Panc1 (cell line): ENCODE results near the gene IKZF3. TPM values are rescaled to one million over a fixed set of nuclear protein-coding genes. Genes with fewer than 3 reads are reported as not detected.
"Not testable (repeated sequence)": the region's sequence is repeated elsewhere in the genome, so short reads cannot be mapped to it uniquely, and the experiment has no call there.

Experiments used
- ATAC-seq: fragments of 200-7000 bp; cut with Tn5 transposase; 2 replicates; pipeline ENCODE4 v1.9.1; 2020; ENCODE audit warnings: mild to moderate bottlenecking, moderate library complexity
- BruUV-seq: library from RNA; stranded (reverse); fragments of 400-500 nt; replicated peaks from 2 replicates; lab custom pipeline; 2021; lab: Mats Ljungman, UMichigan
- CTCF ChIA-PET: fragments of 300-600 bp; sonication (Branson Sonifier 250); formaldehyde crosslinking; loops from one replicate; lab custom pipeline; 2022; ENCODE audit warnings: antibody characterized with exemption; lab: Charles Lee
- POLR2A ChIA-PET: fragments of 300-600 bp; sonication (Branson Sonifier 250); formaldehyde crosslinking; loops from one replicate; lab custom pipeline; 2022; ENCODE audit warnings: antibody characterized with exemption; lab: Charles Lee
- DNase-seq: peaks from one replicate; pipeline ENCODE4 v3.0.0-alpha.2; 2010; ENCODE audit warnings: low read depth, low spot score
- H3K27ac ChIP-seq: 2 replicates; pipeline ENCODE4 v1.5.1; 2011; ENCODE audit warnings: mild to moderate bottlenecking, low read length, inconsistent platforms
- H3K27me3 ChIP-seq: fragments of 200-500 bp; sonication (Bioruptor generic); 2 replicates; pipeline ENCODE4 v1.6.0; 2014; ENCODE audit warnings: low read length, inconsistent platforms; ENCODE audit not compliant: control insufficient read depth, insufficient read depth
- H3K36me3 ChIP-seq: fragments of 200-500 bp; sonication (Bioruptor generic); 2 replicates; pipeline ENCODE4 v1.5.1; 2014; ENCODE audit warnings: inconsistent platforms, mild to moderate bottlenecking, low read length, moderate library complexity; ENCODE audit not compliant: control insufficient read depth, insufficient read depth
- H3K4me1 ChIP-seq: 2 replicates; pipeline ENCODE4 v1.5.1; 2011; ENCODE audit warnings: inconsistent platforms, mild to moderate bottlenecking, low read length, moderate library complexity; ENCODE audit not compliant: control insufficient read depth, insufficient read depth
- H3K4me3 ChIP-seq, 2 experiments: 2 replicates each; pipeline ENCODE4 v1.5.1; 2011 to 2012; ENCODE audit warnings: low read depth in 2 of 2, low read length in 2 of 2, mild to moderate bottlenecking in 2 of 2, inconsistent platforms in 1 of 2, moderate library complexity in 1 of 2
- H3K9me3 ChIP-seq: fragments of 200-500 bp; sonication (Bioruptor generic); 2 replicates; pipeline ENCODE4 v1.5.1; 2014; ENCODE audit warnings: low read depth, mild to moderate bottlenecking, inconsistent platforms, low read length, moderate library complexity; ENCODE audit not compliant: control insufficient read depth, insufficient read depth
- POLR2AphosphoS5 ChIP-seq: IDR thresholded peaks from 2 replicates; pipeline ENCODE4 v1.6.1; 2012; ENCODE audit warnings: mild to moderate bottlenecking, low read depth, low read length, moderate library complexity
- REST ChIP-seq, 2 experiments: IDR thresholded peaks; 2 replicates each; pipeline ENCODE4 v1.6.1; 2011 to 2012; ENCODE audit warnings: low read depth in 2 of 2, control low read depth in 1 of 2, low read length in 1 of 2, mild to moderate bottlenecking in 1 of 2, moderate library complexity in 1 of 2; ENCODE audit not compliant: insufficient read depth in 1 of 2
- SIN3A ChIP-seq: IDR thresholded peaks from 2 replicates; pipeline ENCODE4 v1.6.1; 2012; ENCODE audit warnings: low read depth, mild to moderate bottlenecking, low read length, moderate library complexity, borderline replicate concordance; ENCODE audit not compliant: insufficient read depth
- TCF7L2 ChIP-seq: IDR thresholded peaks from 2 replicates; pipeline ENCODE4 v1.6.1; 2011; ENCODE audit warnings: mild to moderate bottlenecking, low read depth, low read length, inconsistent platforms
- in situ Hi-C: cut with HindIII; loops from 2 replicates; pipeline ENCODE4 v1.10.0; 2016; ENCODE audit warnings: low sequenced_read_pairs, low pct_unique_long_range_greater_than_20kb
- intact Hi-C: fragments of 100-400 bp; cut with micrococcal nuclease; formaldehyde crosslinking; loops from one replicate; pipeline ENCODE4 v1.10.0; 2022; ENCODE audit not compliant: unreplicated experiment
- total RNA-seq: library from RNA; stranded (reverse); gene quantifications from one replicate; pipeline ENCODE4 v1.2.1, GENCODE V29; 2021; ENCODE audit not compliant: unreplicated experiment
- TF ChIP-seq, protein P1 (sequence below): fragments of 450-650 bp; IDR thresholded peaks from 2 replicates; pipeline ENCODE4 v1.5.1; 2017; ENCODE audit warnings: mild to moderate bottlenecking

IKZF3 gene
- total RNA-seq, 1 experiment from 2014 or later, result 0.59 TPM

- POLR2A ChIA-PET, result no interaction called here
Observed at GRCh38 chr17:39904990-39905288, 40.8 kb upstream of the IKZF3 start.

DNA sequence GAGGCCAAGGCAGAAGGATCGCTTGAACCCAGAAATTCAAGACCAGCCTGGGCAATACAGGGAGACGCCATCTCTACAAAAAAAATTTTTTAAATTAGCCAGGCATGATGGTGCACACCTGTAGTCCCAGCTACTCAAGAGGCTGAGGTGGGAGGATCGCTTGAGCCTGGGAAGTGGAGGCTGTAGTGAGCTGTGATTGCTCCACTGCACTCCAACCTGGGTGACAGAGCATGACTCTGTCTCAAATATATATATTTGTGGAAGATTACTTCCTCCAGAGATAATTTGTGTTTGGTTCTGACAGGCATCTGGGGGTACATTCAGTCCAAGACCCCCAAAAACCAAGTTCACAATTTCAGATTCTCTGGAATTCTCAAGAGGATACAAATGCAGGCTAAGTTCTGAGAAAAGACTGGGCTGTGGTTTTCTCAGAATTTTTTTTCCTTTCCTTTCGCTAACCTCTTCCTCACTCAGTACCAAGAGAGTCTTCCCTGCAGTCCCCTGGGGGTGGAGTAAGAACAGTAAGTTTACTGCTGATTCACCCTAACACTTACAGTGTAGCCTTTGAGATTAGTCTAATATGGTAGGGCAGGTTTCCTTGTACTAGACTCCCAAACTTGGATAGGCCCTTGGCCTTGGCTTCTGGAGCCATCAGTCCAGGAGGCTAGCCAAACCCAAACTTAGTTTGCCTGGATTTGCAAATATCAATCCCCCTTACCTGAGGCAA lies 39.2 kb upstream of the IKZF3 start:
- no peak overlapping the region for H3K4me3 ChIP-seq
- no peaks in the 10 kb centered on the region for H3K4me1 ChIP-seq
- H3K9me3 ChIP-seq, result no peaks in the 10 kb centered on the region
- H3K36me3 ChIP-seq, result no peaks in the 10 kb centered on the region
- POLR2A ChIA-PET, result no interaction called here
- ATAC-seq (no peak), DNase-seq (no peak)
- no peak overlapping the region for H3K27ac ChIP-seq
- in situ Hi-C loops, result no loop called here
- CTCF ChIA-PET, result no interaction called here
- BruUV-seq, result no TSS peak
- TF ChIP-seq POLR2AphosphoS5, result no peak
- no peak for TF ChIP-seq TCF7L2
- no peak for TF ChIP-seq SIN3A
- TF ChIP-seq, protein P1, sequence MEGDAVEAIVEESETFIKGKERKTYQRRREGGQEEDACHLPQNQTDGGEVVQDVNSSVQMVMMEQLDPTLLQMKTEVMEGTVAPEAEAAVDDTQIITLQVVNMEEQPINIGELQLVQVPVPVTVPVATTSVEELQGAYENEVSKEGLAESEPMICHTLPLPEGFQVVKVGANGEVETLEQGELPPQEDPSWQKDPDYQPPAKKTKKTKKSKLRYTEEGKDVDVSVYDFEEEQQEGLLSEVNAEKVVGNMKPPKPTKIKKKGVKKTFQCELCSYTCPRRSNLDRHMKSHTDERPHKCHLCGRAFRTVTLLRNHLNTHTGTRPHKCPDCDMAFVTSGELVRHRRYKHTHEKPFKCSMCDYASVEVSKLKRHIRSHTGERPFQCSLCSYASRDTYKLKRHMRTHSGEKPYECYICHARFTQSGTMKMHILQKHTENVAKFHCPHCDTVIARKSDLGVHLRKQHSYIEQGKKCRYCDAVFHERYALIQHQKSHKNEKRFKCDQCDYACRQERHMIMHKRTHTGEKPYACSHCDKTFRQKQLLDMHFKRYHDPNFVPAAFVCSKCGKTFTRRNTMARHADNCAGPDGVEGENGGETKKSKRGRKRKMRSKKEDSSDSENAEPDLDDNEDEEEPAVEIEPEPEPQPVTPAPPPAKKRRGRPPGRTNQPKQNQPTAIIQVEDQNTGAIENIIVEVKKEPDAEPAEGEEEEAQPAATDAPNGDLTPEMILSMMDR, result no peak
- intact Hi-C loops, result no loop called here
- H3K27me3 ChIP-seq, result no peaks in the 10 kb centered on the region

More at GRCh38 chr17:39904990-39905288, 40.8 kb upstream of the IKZF3 start:
- in situ Hi-C loops, result no loop called here
- Histone ChIP-seq H3K4me3 (no peak overlapping the region), H3K4me1 (no peaks in the 10 kb centered on the region), H3K36me3 (no peaks in the 10 kb centered on the region), H3K27me3 (no peaks in the 10 kb centered on the region), H3K9me3 (no peaks in the 10 kb centered on the region), H3K27ac (no peak overlapping the region)
- BruUV-seq, result no TSS peak
- no peak for TF ChIP-seq SIN3A
- TF ChIP-seq, protein P1, result no peak
- no peak for TF ChIP-seq POLR2AphosphoS5
- TF ChIP-seq REST (IDR thresholded peaks at IDR 0.05; ENCODE audit: insufficient read depth in 1 of 2, low read depth in 2 of 2, low read length in 1 of 2), result no peak
- no peak for TF ChIP-seq TCF7L2
- DNase-seq (no peak), ATAC-seq (no peak)
- intact Hi-C loops, result no loop called here
- CTCF ChIA-PET, result no interaction called here

DNA sequence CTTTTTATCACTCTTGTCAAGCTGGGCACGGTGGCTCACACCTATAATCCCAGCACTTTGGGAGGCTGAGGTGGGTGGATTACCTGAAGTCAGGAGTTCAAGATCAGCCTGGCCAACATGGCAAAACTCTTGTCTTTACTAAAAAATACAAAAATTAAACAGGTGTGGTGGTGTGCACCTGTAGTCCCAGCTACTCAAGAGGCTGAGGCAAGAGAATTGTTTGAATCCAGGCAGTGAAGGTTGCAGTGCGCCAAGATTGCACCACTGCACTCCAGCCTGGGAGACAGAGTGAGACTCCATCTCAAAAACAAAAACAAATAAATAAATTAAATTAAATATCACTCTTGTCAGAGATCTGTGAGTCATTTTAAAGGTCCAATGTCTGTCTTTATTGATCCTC lies 37.9 kb upstream of the IKZF3 start:
- H3K4me1 ChIP-seq, H3K27me3 ChIP-seq, H3K9me3 ChIP-seq, in situ Hi-C loops, BruUV-seq, H3K4me3 ChIP-seq, intact Hi-C loops, ATAC-seq, CTCF ChIA-PET, H3K36me3 ChIP-seq, H3K27ac ChIP-seq, DNase-seq, POLR2A ChIA-PET: not testable (repeated sequence)
